GM21390 (cell line): ENCODE results near the gene LRIG1.
"Not testable (repeated sequence)": the region's sequence is repeated elsewhere in the genome, so short reads cannot be mapped to it uniquely, and the experiment has no call there.

Experiments used
- ATAC-seq: cut with Tn5 transposase; IDR thresholded peaks from one replicate; pipeline ENCODE4 v1.9.1; 2021; ENCODE audit not compliant: unreplicated experiment

The LRIG1 gene

GRCh38 chr3:66425032-66425431 is 75.8 kb downstream of the LRIG1 start:
- ATAC-seq, result no peak

GRCh38 chr3:66423791-66424190 is 77.0 kb downstream of the LRIG1 start:
- no peak for ATAC-seq

- ATAC-seq, result not testable (repeated sequence)
Observed at GRCh38 chr3:66421893-66422292, 78.9 kb downstream of the LRIG1 start.

- ATAC-seq, result not testable (repeated sequence)
Observed at GRCh38 chr3:66421144-66421543, 79.7 kb downstream of the LRIG1 start.

GRCh38 chr3:66419036-66419435 is 81.8 kb downstream of the LRIG1 start:
- ATAC-seq, result no peak

- no peak for ATAC-seq
Observed at GRCh38 chr3:66418475-66418931, 82.3 kb downstream of the LRIG1 start.

DNA sequence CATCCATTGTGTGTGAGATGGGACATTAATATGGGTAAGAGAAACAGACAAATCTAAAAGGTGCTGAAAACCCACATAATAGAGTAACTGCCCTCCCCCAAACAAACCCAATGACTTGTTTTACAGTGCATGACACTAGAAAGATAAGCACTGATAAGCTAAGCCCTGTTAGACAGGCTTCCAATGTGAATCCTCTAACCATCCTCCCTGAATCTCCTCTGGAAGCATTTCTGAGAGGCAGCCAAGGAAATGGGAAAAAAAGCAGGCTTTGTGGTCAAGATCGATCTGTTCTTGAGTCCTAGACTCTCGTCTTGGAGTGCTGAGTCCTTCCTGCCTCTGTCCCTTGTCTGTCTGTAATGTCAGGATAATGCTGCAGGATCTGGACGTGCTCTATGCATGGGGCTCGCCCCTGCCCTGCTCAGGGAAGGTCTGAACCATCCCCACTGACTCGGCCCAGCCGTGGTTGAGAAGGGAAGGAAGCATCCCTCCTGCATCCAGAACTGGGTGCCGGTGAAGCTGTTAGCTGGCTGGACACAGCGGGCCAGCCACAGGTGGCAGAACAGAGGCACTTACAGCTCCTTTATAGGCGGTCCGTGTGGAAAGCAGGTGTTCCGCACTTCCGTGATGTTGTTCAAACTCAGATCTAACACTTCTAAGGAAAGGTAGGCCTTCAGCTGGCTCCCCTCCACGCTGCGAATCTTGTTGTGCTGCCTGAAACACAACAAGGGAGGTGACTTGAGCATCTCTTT is 84.1 kb downstream of the LRIG1 start:
- no peak for ATAC-seq

DNA sequence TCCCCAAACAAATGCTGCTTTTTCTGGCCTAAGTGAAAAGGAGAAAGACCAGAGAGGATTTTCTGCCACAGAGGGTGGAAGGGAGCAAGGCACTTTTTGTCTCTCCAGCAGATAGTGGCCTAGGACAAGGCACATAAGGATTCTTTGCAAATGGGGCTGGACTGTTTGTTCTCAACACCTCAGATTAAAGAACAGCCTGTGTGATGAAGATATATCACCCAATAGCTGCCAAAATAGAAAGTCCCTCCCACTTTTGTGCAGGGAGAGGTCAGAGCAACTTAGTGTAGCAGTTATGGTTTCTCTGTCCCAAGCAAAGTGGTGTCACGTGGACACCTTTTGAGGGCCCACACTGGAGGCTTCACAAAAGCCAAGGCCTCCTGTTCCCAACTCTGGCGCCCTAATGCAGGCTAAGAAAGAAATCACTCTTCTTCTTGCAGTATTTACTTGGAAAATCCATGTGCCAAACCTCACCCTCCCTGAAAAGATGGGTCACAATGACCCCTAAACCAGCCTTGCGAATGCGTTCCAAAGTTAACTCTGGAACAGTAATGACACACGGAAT is 84.9 kb downstream of the LRIG1 start:
- no peak for ATAC-seq

GRCh38 chr3:66414846-66415245 is 86.0 kb downstream of the LRIG1 start:
- no peak for ATAC-seq

DNA sequence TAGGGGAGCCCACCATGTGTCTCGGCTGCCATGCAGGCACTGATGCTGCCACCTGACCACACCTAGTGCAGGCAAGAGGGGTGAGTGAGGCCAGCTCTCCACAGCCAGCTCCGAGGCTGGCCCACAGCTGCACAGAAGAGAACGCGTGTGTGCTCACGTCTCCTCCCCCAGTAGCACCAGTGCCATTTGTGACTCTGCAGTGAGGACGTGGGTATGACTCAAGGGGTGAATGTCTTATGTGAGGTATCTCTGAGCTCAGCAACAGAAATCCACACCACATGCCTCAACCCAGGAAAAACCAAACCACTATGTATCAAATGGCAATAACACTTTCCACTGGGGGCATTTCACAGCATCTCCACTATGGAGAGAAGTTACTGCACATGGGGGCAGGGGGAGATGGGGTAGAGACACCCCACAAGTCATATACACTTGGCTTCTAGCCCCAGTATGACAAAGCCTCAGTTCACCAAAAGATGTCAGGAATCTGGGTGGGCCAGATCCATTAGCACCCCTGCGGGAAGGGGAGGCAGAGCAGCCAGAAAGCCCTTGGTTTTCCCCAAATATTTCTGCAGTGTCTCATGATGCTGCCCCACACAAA is 87.6 kb downstream of the LRIG1 start:
- no peak for ATAC-seq

DNA sequence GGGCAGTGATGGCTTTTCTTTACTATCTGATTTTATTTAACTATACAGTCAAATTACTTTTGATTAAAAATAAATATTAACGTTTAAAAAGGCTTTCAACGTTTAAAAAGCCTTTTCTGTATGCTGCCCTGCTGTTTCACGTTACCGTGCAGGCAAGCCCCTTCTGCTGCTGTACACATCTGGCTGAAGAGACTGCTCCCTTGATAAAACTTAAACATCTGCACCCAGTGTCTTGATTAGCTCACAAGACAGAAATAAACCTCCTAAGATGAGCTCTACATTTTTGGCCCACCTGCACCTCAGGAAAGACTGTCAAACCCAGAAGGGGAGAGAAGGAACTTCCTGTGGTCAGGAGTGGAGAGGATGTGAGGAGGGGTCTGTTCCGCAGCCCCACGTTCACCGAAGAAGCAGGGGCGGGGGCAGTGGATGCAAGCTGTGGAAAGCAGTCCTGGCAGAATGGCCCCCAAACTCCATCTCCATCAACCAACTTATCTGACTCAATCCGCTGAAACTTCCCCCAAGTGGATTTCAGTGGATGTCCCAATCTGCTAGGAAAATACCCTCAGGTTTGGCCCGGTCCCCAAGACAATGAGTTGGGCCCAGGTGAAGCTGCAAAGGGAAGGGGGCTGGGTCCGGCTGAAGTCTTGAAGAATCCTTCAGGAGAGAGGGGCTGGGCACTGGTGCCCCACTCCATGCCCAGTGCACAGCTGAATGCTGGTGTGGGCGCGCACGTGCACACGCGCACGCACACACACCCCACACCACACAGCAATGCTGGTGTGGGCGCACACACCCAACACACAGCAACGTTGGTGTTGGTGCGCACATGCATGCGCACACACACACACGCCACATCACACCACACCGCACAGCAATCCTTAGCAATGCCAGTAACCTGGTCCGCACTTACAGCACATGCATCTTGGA is 88.6 kb downstream of the LRIG1 start:
- no peak for ATAC-seq

GRCh38 chr3:66411474-66411873 is 89.3 kb downstream of the LRIG1 start:
- ATAC-seq, result no peak

- ATAC-seq, result no peak
Observed at GRCh38 chr3:66410976-66411375, 89.8 kb downstream of the LRIG1 start.

DNA sequence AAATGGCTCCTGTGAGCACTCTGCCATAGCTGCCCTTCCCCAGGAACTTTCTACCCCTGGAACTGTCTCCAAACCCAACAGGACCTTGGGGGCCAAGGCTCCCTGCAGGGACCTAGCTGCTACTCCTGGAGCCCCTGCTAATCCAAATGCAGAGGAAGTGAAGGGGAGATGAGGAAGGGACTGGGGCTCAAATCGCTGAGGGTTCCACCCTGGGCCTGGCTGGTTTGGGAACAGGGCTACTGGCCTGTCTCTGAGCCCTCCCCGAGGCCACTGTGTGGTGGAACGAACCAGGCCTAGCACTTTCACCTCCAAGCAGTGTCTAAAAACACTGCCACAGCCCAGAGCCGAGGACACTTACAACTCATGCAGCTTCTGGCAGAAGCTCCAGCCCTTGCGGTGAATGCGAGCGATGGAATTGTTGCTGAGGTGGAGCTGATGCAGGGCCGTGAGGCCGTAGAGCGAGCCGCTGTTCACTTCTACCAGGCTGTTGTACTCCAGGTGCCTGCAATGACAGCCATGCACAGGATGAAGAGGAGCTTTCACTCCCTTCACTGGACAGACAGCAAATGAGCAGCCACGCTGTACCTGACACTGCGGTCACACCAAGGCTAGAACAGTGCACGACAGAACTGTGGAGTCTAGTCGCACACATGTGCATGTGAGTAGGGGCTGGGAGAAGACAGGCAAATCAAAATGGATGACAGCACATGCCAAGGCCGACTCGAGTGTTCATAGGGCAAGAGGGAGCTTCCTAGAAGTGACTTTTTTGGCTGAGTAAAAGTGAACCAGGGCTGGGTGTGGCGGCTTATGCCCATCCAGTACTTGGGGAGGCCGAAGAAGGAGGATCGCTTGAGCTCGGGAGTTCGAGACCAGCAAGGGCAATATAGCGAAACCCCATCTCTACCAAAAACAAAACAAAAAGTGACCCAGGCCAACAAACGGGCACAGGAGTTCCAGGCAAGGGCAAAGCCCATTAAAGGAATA is 90.8 kb downstream of the LRIG1 start:
- ATAC-seq, result no peak

GRCh38 chr3:66407611-66408218 is 93.1 kb downstream of the LRIG1 start:
- peak; percentile 86 for ATAC-seq

DNA sequence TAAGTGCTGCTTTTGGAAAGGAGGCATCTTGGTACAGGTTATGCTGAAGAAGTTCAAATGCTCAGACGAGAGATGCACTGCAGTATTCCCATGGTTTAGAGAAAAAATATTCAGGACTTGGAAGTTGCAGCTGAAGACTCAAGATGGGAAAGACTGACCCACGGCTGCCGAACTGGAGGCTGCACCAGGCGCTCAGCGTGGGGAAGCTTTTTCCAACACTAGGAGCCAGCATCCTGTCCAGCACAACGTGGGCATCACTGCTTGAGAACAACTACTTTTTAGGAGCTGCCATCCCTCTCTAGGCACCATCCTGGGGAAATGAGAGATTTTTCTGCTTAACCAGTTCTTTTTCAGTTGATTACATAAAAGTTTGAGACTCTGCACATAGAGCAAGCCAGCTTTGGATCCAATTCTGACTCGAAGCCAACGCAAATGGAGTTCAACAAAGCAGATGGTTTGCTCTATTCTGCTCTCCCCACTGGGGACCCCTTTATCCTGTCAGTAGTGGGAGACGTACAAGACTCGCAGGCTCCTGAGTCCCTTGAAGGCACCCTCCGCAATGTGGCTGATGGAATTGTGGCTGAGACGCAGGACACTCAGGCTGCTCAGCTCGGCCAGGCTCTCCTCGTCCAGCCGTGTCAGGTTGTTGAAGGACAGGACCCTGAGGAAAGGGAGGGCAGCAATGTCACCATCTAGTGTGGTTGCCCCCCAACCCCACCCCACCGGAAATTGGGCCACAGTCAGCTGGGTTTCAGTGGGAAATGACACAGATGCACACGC is 93.8 kb downstream of the LRIG1 start:
- no peak for ATAC-seq

- no peak for ATAC-seq
Observed at GRCh38 chr3:66406163-66406562, 94.7 kb downstream of the LRIG1 start.

DNA sequence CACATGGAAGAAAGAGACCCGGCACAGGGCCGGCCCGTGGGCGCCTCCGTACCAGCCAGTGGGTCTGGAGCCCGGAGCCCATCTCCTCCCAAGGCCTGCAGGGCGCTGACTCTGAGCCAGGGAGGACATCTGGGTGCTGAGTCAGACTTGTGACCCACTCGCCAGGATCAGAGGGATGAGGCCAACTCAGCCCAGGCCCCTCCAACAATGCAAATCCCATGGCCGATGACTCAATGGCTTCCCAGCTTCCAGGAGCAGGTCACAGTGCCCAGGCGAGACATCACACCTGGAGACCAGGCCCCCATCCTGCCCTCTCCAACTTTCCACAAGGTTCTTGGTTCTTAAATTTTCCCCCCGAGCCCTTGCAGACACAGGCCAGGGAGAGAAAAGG is 95.1 kb downstream of the LRIG1 start:
- ATAC-seq, result no peak
